NB4 (cell line): ENCODE measurements around the gene TRIM67.

Source experiments
- POLR2A ChIP-seq: IDR thresholded peaks from 2 replicates; pipeline ENCODE4 v1.6.1; 2011; ENCODE audit warnings: mild to moderate bottlenecking; ENCODE audit not compliant: insufficient read length; ENCODE audit errors: extremely low read depth
- TF ChIP-seq, protein P1 (sequence below): IDR thresholded peaks from one replicate; pipeline ENCODE4 v1.5.1; 2012; ENCODE audit warnings: low read depth, low read length

DNA sequence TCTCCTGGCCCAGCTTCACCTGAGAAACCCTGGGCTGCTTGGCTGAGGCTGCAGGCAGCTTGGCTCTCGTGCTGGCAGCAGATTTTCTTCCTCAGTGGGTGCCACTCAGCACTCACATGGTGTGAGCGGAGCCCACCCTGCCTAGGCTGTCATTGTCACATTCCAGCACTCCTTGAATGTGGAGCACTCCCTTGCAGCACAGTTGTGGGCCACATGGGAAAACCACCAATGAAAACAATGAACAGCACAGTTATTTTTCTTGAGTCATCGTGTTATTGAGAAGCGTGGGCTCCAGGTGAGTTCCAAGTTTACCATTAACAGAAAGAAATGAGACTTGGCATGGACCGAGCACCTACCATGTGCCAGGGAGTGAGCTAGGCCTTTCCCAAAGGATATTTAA is 27.2 kb upstream of the TRIM67 start:
- TF ChIP-seq, protein P1, sequence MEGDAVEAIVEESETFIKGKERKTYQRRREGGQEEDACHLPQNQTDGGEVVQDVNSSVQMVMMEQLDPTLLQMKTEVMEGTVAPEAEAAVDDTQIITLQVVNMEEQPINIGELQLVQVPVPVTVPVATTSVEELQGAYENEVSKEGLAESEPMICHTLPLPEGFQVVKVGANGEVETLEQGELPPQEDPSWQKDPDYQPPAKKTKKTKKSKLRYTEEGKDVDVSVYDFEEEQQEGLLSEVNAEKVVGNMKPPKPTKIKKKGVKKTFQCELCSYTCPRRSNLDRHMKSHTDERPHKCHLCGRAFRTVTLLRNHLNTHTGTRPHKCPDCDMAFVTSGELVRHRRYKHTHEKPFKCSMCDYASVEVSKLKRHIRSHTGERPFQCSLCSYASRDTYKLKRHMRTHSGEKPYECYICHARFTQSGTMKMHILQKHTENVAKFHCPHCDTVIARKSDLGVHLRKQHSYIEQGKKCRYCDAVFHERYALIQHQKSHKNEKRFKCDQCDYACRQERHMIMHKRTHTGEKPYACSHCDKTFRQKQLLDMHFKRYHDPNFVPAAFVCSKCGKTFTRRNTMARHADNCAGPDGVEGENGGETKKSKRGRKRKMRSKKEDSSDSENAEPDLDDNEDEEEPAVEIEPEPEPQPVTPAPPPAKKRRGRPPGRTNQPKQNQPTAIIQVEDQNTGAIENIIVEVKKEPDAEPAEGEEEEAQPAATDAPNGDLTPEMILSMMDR = no peak
- TF ChIP-seq POLR2A = no peak
